PC-3 (cell line): Measurements from ENCODE around the gene CNN1. TPM values are rescaled to one million over a fixed set of nuclear protein-coding genes. Genes with fewer than 3 reads are reported as not detected.

Source experiments
- ATAC-seq: fragments of 200-7000 bp; cut with Tn5 transposase; 2 replicates; pipeline ENCODE4 v1.9.1; 2020; ENCODE audit warnings: mild to moderate bottlenecking, moderate library complexity
- BruUV-seq: library from RNA; stranded (reverse); fragments of 400-500 nt; replicated peaks from 2 replicates; lab custom pipeline; 2021; lab: Mats Ljungman, UMichigan
- CTCF ChIA-PET: fragments of 300-600 bp; sonication (Branson Sonifier 250); formaldehyde crosslinking; loops from one replicate; lab custom pipeline; 2022; ENCODE audit warnings: antibody characterized with exemption; lab: Charles Lee
- POLR2A ChIA-PET: fragments of 300-600 bp; sonication (Branson Sonifier 250); formaldehyde crosslinking; loops from one replicate; lab custom pipeline; 2022; ENCODE audit warnings: antibody characterized with exemption; ENCODE audit not compliant: unreplicated experiment; lab: Charles Lee
- DNase-seq: peaks from one replicate; pipeline ENCODE4 v3.0.0-alpha.2; 2015
- H2AFZ ChIP-seq: fragments of 300-600 bp; sonication (generic); 2 replicates; pipeline ENCODE4 v1.6.0; 2016; ENCODE audit warnings: antibody characterized with exemption, low read length
- H3F3A ChIP-seq: fragments of 300-600 bp; sonication (generic); one replicate; pipeline ENCODE4 v1.6.0; 2017; ENCODE audit warnings: antibody characterized with exemption, low read length, control low read depth, mild to moderate bottlenecking; ENCODE audit not compliant: unreplicated experiment
- H3K27ac ChIP-seq: fragments of 300-600 bp; sonication (generic); 2 replicates; pipeline ENCODE4 v1.5.1; 2016; ENCODE audit warnings: mild to moderate bottlenecking, low read length
- H3K27me3 ChIP-seq: fragments of 300-600 bp; sonication (generic); 2 replicates; pipeline ENCODE4 v1.6.1; 2016; ENCODE audit warnings: low read length, mixed read lengths
- H3K36me3 ChIP-seq: fragments of 300-600 bp; sonication (generic); 2 replicates; pipeline ENCODE4 v1.6.1; 2016; ENCODE audit warnings: low read depth, mixed run types, low read length, mixed read lengths
- H3K4me1 ChIP-seq: fragments of 300-600 bp; sonication (generic); 2 replicates; pipeline ENCODE4 v1.5.1; 2016; ENCODE audit warnings: low read length; ENCODE audit not compliant: insufficient read depth
- H3K4me2 ChIP-seq: fragments of 300-600 bp; sonication (generic); 2 replicates; pipeline ENCODE4 v1.6.0; 2016; ENCODE audit warnings: low read length
- H3K4me3 ChIP-seq: fragments of 300-600 bp; sonication (generic); 2 replicates; pipeline ENCODE4 v1.5.1; 2016; ENCODE audit warnings: mild to moderate bottlenecking, low read length, mixed read lengths
- H3K79me2 ChIP-seq: fragments of 300-600 bp; sonication (generic); 2 replicates; pipeline ENCODE4 v1.6.1; 2017; ENCODE audit warnings: low read length, mixed read lengths
- H3K9ac ChIP-seq: fragments of 300-600 bp; sonication (generic); 2 replicates; pipeline ENCODE4 v1.6.0; 2016; ENCODE audit warnings: mild to moderate bottlenecking, low read length
- H3K9me2 ChIP-seq: fragments of 300-600 bp; sonication (generic); replicated peaks from 2 replicates; pipeline ENCODE4 v1.6.1; 2016; ENCODE audit warnings: mixed run types, low read length, mixed read lengths
- H3K9me3 ChIP-seq: fragments of 300-600 bp; sonication (generic); 2 replicates; pipeline ENCODE4 v1.6.1; 2016; ENCODE audit warnings: low read length, mixed read lengths
- H4K20me1 ChIP-seq: fragments of 300-600 bp; sonication (generic); 2 replicates; pipeline ENCODE4 v1.6.1; 2016; ENCODE audit warnings: low read length, mixed read lengths
- CTCF ChIP-seq: fragments of 300-600 bp; sonication (generic); conservative IDR thresholded peaks from 2 replicates; pipeline ENCODE4 v1.5.1; 2017; ENCODE audit warnings: antibody characterized with exemption, low read depth, mild to moderate bottlenecking, low read length
- EZH2 ChIP-seq: fragments of 300-600 bp; sonication (generic); IDR thresholded peaks from one replicate; pipeline ENCODE4 v1.6.1; 2017; ENCODE audit warnings: antibody characterized with exemption, mild to moderate bottlenecking, low read length; ENCODE audit not compliant: unreplicated experiment
- EZH2phosphoT487 ChIP-seq: fragments of 300-600 bp; sonication (generic); IDR thresholded peaks from 2 replicates; pipeline ENCODE4 v1.6.1; 2018; ENCODE audit warnings: mild to moderate bottlenecking, antibody characterized with exemption, low read length, borderline replicate concordance
- intact Hi-C: fragments of 100-400 bp; cut with micrococcal nuclease; formaldehyde crosslinking; loops from 2 replicates; pipeline ENCODE4 v1.9.0; 2023
- total RNA-seq: library from RNA; depleted of rRNA; stranded (reverse); fragments of >200 nt; gene quantifications from 2 replicates; pipeline ENCODE4 v1.2.3, GENCODE V29; 2014

The CNN1 gene
- total RNA-seq, 1 experiment from 2014 or later = 0.77 TPM

GRCh38 chr19:11558881-11559828, 20.5 kb downstream of the CNN1 start, which contains the start of gene ELOF1:
ELOF1 (minus strand) TSS chr19:11559230; CDS start chr19:11554347, 4,883 bp downstream.
- BruUV-seq = TSS peak; percentile 89

GRCh38 chr19:11560404-11561051, 21.9 kb downstream of the CNN1 start:
- no peak for TF ChIP-seq EZH2phosphoT487
- peak; percentile 91 for TF ChIP-seq CTCF
- Histone ChIP-seq H3K27ac (no peak overlapping the region), H3K36me3 (peaks cover 3% of the 10 kb centered on the region; the same call in 1 of the 2 replicates), H3K79me2 (peaks cover 45% of the 10 kb centered on the region), H3K9me2 (no peaks in the 10 kb centered on the region), H3K9ac (peak overlapping the region; percentile 77), H3K4me3 (peak overlapping the region; percentile 80), H3K4me1 (peaks cover 14% of the 10 kb centered on the region; the same call in 1 of the 2 replicates), H3F3A (no peaks in the 10 kb centered on the region), H3K4me2 (peak overlapping the region; percentile 86), H4K20me1 (peaks cover 20% of the 10 kb centered on the region; the same call in 1 of the 2 replicates), H3K27me3 (no peaks in the 10 kb centered on the region), H2AFZ (0 out of 2 replicates have a peak overlapping the region, but pooled peaks have one; percentile 2), H3K9me3 (no peaks in the 10 kb centered on the region)
- ChIA-PET CTCF (no interaction called here), POLR2A (no interaction called here)
- intact Hi-C loops = no loop called here
- BruUV-seq = no TSS peak
- DNase-seq (peak; percentile 85), ATAC-seq (peak; percentile 30; the same call in 1 of the 2 replicates)

More at GRCh38 chr19:11558881-11559828, 20.5 kb downstream of the CNN1 start, which contains the start of gene ELOF1:
- Histone ChIP-seq H3F3A (no peaks in the 10 kb centered on the region), H3K27me3 (no peaks in the 10 kb centered on the region), H3K36me3 (peaks cover 12% of the 10 kb centered on the region; the same call in 1 of the 2 replicates), H3K4me2 (peak within 1 kb of the TSS; percentile 86), H3K79me2 (peaks cover 50% of the 10 kb centered on the region), H3K27ac (peak within 1 kb of the TSS; percentile 6; the same call in 1 of the 2 replicates), H3K4me3 (peak within 1 kb of the TSS; percentile 80), H3K9me2 (no peaks in the 10 kb centered on the region), H3K9me3 (no peaks in the 10 kb centered on the region), H3K9ac (peak within 1 kb of the TSS; percentile 77), H2AFZ (peak within 1 kb of the TSS; percentile 79), H3K4me1 (peaks cover 14% of the 10 kb centered on the region; the same call in 1 of the 2 replicates), H4K20me1 (peaks cover 23% of the 10 kb centered on the region; the same call in 1 of the 2 replicates)
- DNase-seq = peak; percentile 100
- ATAC-seq = peak; percentile 97
- ChIA-PET CTCF (interaction anchor here (0.6 to 2.0 kb wide), 4 partner anchors 13 to 1599 kb away, joined by 4 to 7 read pairs (median 6); partner anchors contain the start of gene ECSIT), POLR2A (interaction anchor here (0.6 to 1.5 kb wide), 4 partner anchors 23 to 280 kb away, joined by 3 to 21 read pairs (median 8); partner anchors contain the start of gene ECSIT)
- intact Hi-C loops = loop anchor here (1.0 to 2.0 kb wide), 3 partner anchors 28 to 54 kb away; partner anchors contain the start of genes ECSIT and ZNF653
- TF ChIP-seq CTCF (peak; percentile 43; the same call in 1 of the 2 replicates), EZH2 (no peak), EZH2phosphoT487 (no peak)
